GM12878 (cell line): Measurements from ENCODE around the gene WWOX. TPM values are rescaled to one million over a fixed set of nuclear protein-coding genes. Genes with fewer than 3 reads are reported as not detected.

Experiments
- ATAC-seq: fragments of 200-7000 bp; cut with Tn5 transposase; 3 replicates; pipeline ENCODE4 v1.9.1; 2020; ENCODE audit warnings: mild to moderate bottlenecking, moderate library complexity
- BruUV-seq: library from RNA; stranded (reverse); fragments of 400-500 nt; replicated peaks from 2 replicates; lab custom pipeline; 2021; lab: Mats Ljungman, UMichigan
- CTCF ChIA-PET: fragments of 300-600 bp; sonication (Branson Sonifier 250); formaldehyde crosslinking; extraction: SDS; loops from one replicate; lab custom pipeline; 2021; ENCODE audit warnings: inconsistent platforms; lab: Yijun Ruan, JAX
- POLR2A ChIA-PET: fragments of 350-600 bp; formaldehyde crosslinking; extraction: SDS; loops from one replicate; lab custom pipeline; 2021; ENCODE audit warnings: inconsistent platforms; lab: Charles Lee
- RAD21 ChIA-PET: fragments of 300-600 bp; sonication (Branson Sonifier 250); formaldehyde crosslinking; loops from one replicate; lab custom pipeline; 2023; ENCODE audit warnings: antibody characterized with exemption; ENCODE audit not compliant: unreplicated experiment; lab: Charles Lee
- SMC1A ChIA-PET: fragments of 300-600 bp; sonication (Branson Sonifier 250); formaldehyde crosslinking; loops from one replicate; lab custom pipeline; 2023; ENCODE audit not compliant: unreplicated experiment, uncharacterized antibody; lab: Charles Lee
- DNase-seq: peaks from one replicate; pipeline ENCODE4 v3.0.0-alpha.2; 2011; ENCODE audit warnings: low read depth, low spot score
- FAIRE-seq: peaks from 3 replicates; lab custom pipeline; 2011; peaks lifted over from hg19 to GRCh38; lab: Jason Lieb, UNC
- H2AFZ ChIP-seq: 2 replicates; pipeline ENCODE4 v1.6.0; 2011; ENCODE audit warnings: low read depth, low read length, control low read depth; ENCODE audit not compliant: control insufficient read depth
- H3K27ac ChIP-seq: 2 replicates; pipeline ENCODE4 v1.5.1; 2011; ENCODE audit warnings: control low read depth; ENCODE audit not compliant: control insufficient read depth, insufficient read depth
- H3K27me3 ChIP-seq, 2 experiments: replicated peaks in 1 of 2; 2 replicates each; pipeline versions ENCODE4 v1.6.0 to v1.6.1; 2011; ENCODE audit warnings: low read length in 1 of 2; ENCODE audit not compliant: control insufficient read depth in 2 of 2, insufficient read depth in 2 of 2
- H3K36me3 ChIP-seq, 2 experiments: 2 replicates each; pipeline ENCODE4 v1.5.1; 2011; ENCODE audit warnings: low read length in 1 of 2; ENCODE audit not compliant: control insufficient read depth in 2 of 2, insufficient read depth in 2 of 2
- H3K4me1 ChIP-seq: 2 replicates; pipeline ENCODE4 v1.6.1; 2011; ENCODE audit warnings: mild to moderate bottlenecking, low read length, moderate library complexity, mixed read lengths; ENCODE audit not compliant: control insufficient read depth, insufficient read depth
- H3K4me2 ChIP-seq: 2 replicates; pipeline ENCODE4 v1.6.0; 2011; ENCODE audit warnings: control low read depth; ENCODE audit not compliant: control insufficient read depth, insufficient read depth
- H3K4me3 ChIP-seq: fragments of 200-600 bp; sonication (generic); 2 replicates; pipeline ENCODE4 v1.5.1; 2016
- H3K79me2 ChIP-seq: 2 replicates; pipeline ENCODE4 v1.6.0; 2011; ENCODE audit warnings: low read length; ENCODE audit not compliant: control insufficient read depth, insufficient read depth
- H3K9ac ChIP-seq: 2 replicates; pipeline ENCODE4 v1.8.0; 2011; ENCODE audit warnings: low read length, control low read depth, mixed read lengths; ENCODE audit not compliant: control insufficient read depth, insufficient read depth
- H3K9me3 ChIP-seq: replicated peaks from 3 replicates; pipeline ENCODE4 v1.5.1; 2011; ENCODE audit warnings: mild to moderate bottlenecking, low read length; ENCODE audit not compliant: control insufficient read depth, insufficient read depth
- H4K20me1 ChIP-seq: 2 replicates; pipeline ENCODE4 v1.6.0; 2011; ENCODE audit not compliant: control insufficient read depth, insufficient read depth
- CEBPZ ChIP-seq: fragments of 150-350 bp; IDR thresholded peaks from 2 replicates; pipeline ENCODE4 v1.6.1; 2016; ENCODE audit warnings: low read depth, low read length
- CTCF ChIP-seq, 3 experiments: IDR thresholded peaks in 2 of 3; conservative IDR thresholded peaks in 1 of 3; 2 replicates each; pipeline ENCODE4 v1.5.1; 2011; ENCODE audit warnings: low read depth in 3 of 3, low read length in 3 of 3, mild to moderate bottlenecking in 3 of 3, control low read depth in 2 of 3, moderate library complexity in 2 of 3, inconsistent platforms in 1 of 3, mixed read lengths in 1 of 3; ENCODE audit not compliant: control insufficient read depth in 2 of 3, insufficient read depth in 1 of 3; ENCODE audit errors: extremely low read depth in 1 of 3
- MTA2 ChIP-seq: fragments of 450-650 bp; IDR thresholded peaks from 2 replicates; pipeline ENCODE4 v1.6.1; 2016; ENCODE audit warnings: low read depth, mild to moderate bottlenecking, moderate library complexity
- NR2C2 ChIP-seq: IDR thresholded peaks from 2 replicates; pipeline ENCODE4 v1.6.1; 2011; ENCODE audit warnings: borderline replicate concordance, low read depth; ENCODE audit not compliant: control insufficient read depth, insufficient read length
- PAX8 ChIP-seq: fragments of 450-650 bp; IDR thresholded peaks from 2 replicates; pipeline ENCODE4 v1.6.1; 2017; ENCODE audit warnings: mild to moderate bottlenecking, moderate library complexity
- RUNX3 ChIP-seq: IDR thresholded peaks from 2 replicates; pipeline ENCODE4 v1.6.1; 2012; ENCODE audit warnings: low read length, inconsistent platforms
- TBL1XR1 ChIP-seq: IDR thresholded peaks from 2 replicates; pipeline ENCODE4 v1.6.1; 2012; ENCODE audit warnings: low read depth, low read length, improper control_type of control experiment
- USF1 ChIP-seq: IDR thresholded peaks from 2 replicates; pipeline ENCODE4 v1.6.1; 2011; ENCODE audit warnings: borderline replicate concordance, low read depth, mild to moderate bottlenecking, moderate library complexity, mixed read lengths, low read length; ENCODE audit not compliant: insufficient read depth; ENCODE audit errors: extremely low read length
- ZBTB33 ChIP-seq: fragments of 450-650 bp; IDR thresholded peaks from 2 replicates; pipeline ENCODE4 v1.6.1; 2017; ENCODE audit warnings: mild to moderate bottlenecking
- ZBTB4 ChIP-seq: fragments of 450-650 bp; formaldehyde crosslinking; IDR thresholded peaks from 2 replicates; pipeline ENCODE4 v1.4.0; 2022; ENCODE audit warnings: mild to moderate bottlenecking, moderate library complexity
- WGBS: methylation state at CpG from one replicate; pipeline ENCODE4 v1.1.6; 2016; ENCODE audit warnings: low lambda C conversion rate; ENCODE audit not compliant: insufficient replicate concordance, insufficient coverage; ENCODE audit errors: missing lambda C conversion rate; 5-methylcytosine and 5-hydroxymethylcytosine counted together
- in situ Hi-C: fragments of 300-500 bp; cut with MboI; formaldehyde crosslinking; loops from 9 replicates; pipeline ENCODE4 v1.14.3; 2018; ENCODE audit warnings: mixed read lengths
- intact Hi-C: fragments of 100-400 bp; cut with micrococcal nuclease; formaldehyde crosslinking; loops from one replicate; pipeline ENCODE4 v1.14.2; 2022; ENCODE audit not compliant: unreplicated experiment
- polyA plus RNA-seq, 11 experiments: library from polyadenylated mRNA; depleted of rRNA in 4 of 11; unstranded in 6 of 11; stranded (reverse) in 5 of 11; fragments of >200 nt; fragmentation: Nextera tagmentation in 4 of 11; fragmentation: Illumina TruSeq in 1 of 11; extraction: Ambion mirVana in 4 of 11; extraction: Trizol in 1 of 11; gene quantifications; 1 replicate in 1 of 11; 2 replicates in 10 of 11; pipeline versions ENCODE4 v1.2.1 to v1.2.3, GENCODE V29; 2011 to 2016; ENCODE audit warnings: inconsistent platforms in 2 of 11, missing spikeins in 2 of 11, low read depth in 1 of 11
- total RNA-seq, 4 experiments: library from RNA; depleted of rRNA in 3 of 4; stranded (reverse); fragments of >200 nt in 3 of 4; fragmentation: Illumina TruSeq in 1 of 4; extraction: Trizol in 1 of 4; gene quantifications; 2 replicates each; pipeline versions ENCODE4 v1.2.1 to v1.2.3, GENCODE V29; 2013 to 2021

WWOX gene
- total and polyA plus RNA-seq, 10 of the 15 experiments (the other 5 are each of a cell fraction or from before 2014, with no cell fraction given) = 2.8 to 24.4 (median 17.8) TPM

GRCh38 chr16:78571434-78571833 lies 472.0 kb downstream of the WWOX start (continued):
- no peak for TF ChIP-seq CTCF (IDR thresholded peaks at IDR 0.05 in 2 of 3, conservative IDR thresholded peaks at IDR 0.05 in 1 of 3; ENCODE audit: control insufficient read depth in 2 of 3, extremely low read depth in 1 of 3, insufficient read depth in 1 of 3, low read depth in 3 of 3, low read length in 3 of 3)
- TF ChIP-seq RUNX3 = no peak

GRCh38 chr16:78571898-78572358 lies 472.5 kb downstream of the WWOX start:
- H3K9ac ChIP-seq = no peak overlapping the region
- intact Hi-C loops = no loop called here
- CTCF ChIA-PET = no interaction called here
- RAD21 ChIA-PET = no interaction called here
- no TSS peak for BruUV-seq
- H3K4me1 ChIP-seq = 0 out of 2 replicates have a peak, but pooled peaks cover 3% of the 10 kb centered on the region
- SMC1A ChIA-PET = interaction anchor here (0.5 kb wide), 1 partner anchor 1170 kb away, joined by 3 read pairs; no protein-coding TSS in a partner anchor
- H3K4me2 ChIP-seq = no peak overlapping the region
- FAIRE-seq (no peak), ATAC-seq (no peak), DNase-seq (no peak)
- no peak overlapping the region for H2AFZ ChIP-seq
- H3K27ac ChIP-seq = no peak overlapping the region
- no peaks in the 10 kb centered on the region for H4K20me1 ChIP-seq
- no peaks in the 10 kb centered on the region for H3K27me3 ChIP-seq
- H3K9me3 ChIP-seq = no peaks in the 10 kb centered on the region
- POLR2A ChIA-PET = no interaction called here
- H3K36me3 ChIP-seq = no peaks in the 10 kb centered on the region
- no peak overlapping the region for H3K4me3 ChIP-seq
- H3K79me2 ChIP-seq = no peaks in the 10 kb centered on the region
- WGBS = 37% methylated on average over 5 of the region's 5 CpGs
- in situ Hi-C loops = no loop called here
- TF ChIP-seq USF1 (no peak), TBL1XR1 (no peak), ZBTB4 (CRISPR knock-in tag) (no peak), NR2C2 (no peak), CEBPZ (no peak), MTA2 (no peak), ZBTB33 (no peak), PAX8 (no peak)
